GM18909 (cell line): ENCODE results near the gene PTN.

Experiments used
- ATAC-seq: cut with Tn5 transposase; IDR thresholded peaks from one replicate; pipeline ENCODE4 v1.9.1; 2021; ENCODE audit warnings: mild to moderate bottlenecking; ENCODE audit not compliant: unreplicated experiment, poor library complexity

The PTN gene

GRCh38 chr7:137343281-137343841, at the start of gene PTN:
Gene PTN (minus strand): TSS chr7:137343733. CDS start chr7:137254973, 88,760 bp downstream.
- no peak for ATAC-seq

- no peak for ATAC-seq
Measured at GRCh38 chr7:137390076-137390475, 46.5 kb upstream of the PTN start.

GRCh38 chr7:137388916-137389315, 45.4 kb upstream of the PTN start:
- no peak for ATAC-seq

GRCh38 chr7:137386966-137387365, 43.4 kb upstream of the PTN start:
- ATAC-seq: no peak

GRCh38 chr7:137381045-137381444, 37.5 kb upstream of the PTN start:
- no peak for ATAC-seq

GRCh38 chr7:137373507-137373906, 30.0 kb upstream of the PTN start:
- no peak for ATAC-seq

- ATAC-seq: no peak
Measured at GRCh38 chr7:137371616-137372015, 28.1 kb upstream of the PTN start.

GRCh38 chr7:137366995-137367394, 23.5 kb upstream of the PTN start:
- ATAC-seq: no peak

GRCh38 chr7:137363683-137364082, 20.1 kb upstream of the PTN start:
- ATAC-seq: no peak

- ATAC-seq: no peak
Measured at GRCh38 chr7:137360087-137360679, 16.6 kb upstream of the PTN start.

- ATAC-seq: no peak
Measured at GRCh38 chr7:137354961-137355360, 11.4 kb upstream of the PTN start.

GRCh38 chr7:137354396-137354795, 10.9 kb upstream of the PTN start:
- ATAC-seq: no peak

- no peak for ATAC-seq
Measured at GRCh38 chr7:137351941-137352340, 8.4 kb upstream of the PTN start.

- ATAC-seq: no peak
Measured at GRCh38 chr7:137345799-137346449, 2.4 kb upstream of the PTN start.

GRCh38 chr7:137342828-137343261, 688 bp downstream of the PTN start:
- no peak for ATAC-seq

- no peak for ATAC-seq
Measured at GRCh38 chr7:137342265-137342664, 1.3 kb downstream of the PTN start.

GRCh38 chr7:137337902-137338301, 5.6 kb downstream of the PTN start:
- no peak for ATAC-seq

- ATAC-seq: no peak
Measured at GRCh38 chr7:137335814-137336213, 7.7 kb downstream of the PTN start.

GRCh38 chr7:137331378-137331777, 12.2 kb downstream of the PTN start:
- no peak for ATAC-seq

GRCh38 chr7:137329411-137329810, 14.1 kb downstream of the PTN start:
- ATAC-seq: no peak

GRCh38 chr7:137328373-137329120, 15.0 kb downstream of the PTN start:
- no peak for ATAC-seq
